HL-60/S4 (cell line): ENCODE results near the gene SLC25A46.
"Not testable (repeated sequence)": the region's sequence is repeated elsewhere in the genome, so short reads cannot be mapped to it uniquely, and the experiment has no call there.

Experiments
- in situ Hi-C: fragments of 300-500 bp; cut with MboI; formaldehyde crosslinking; loops from 2 replicates; pipeline ENCODE4 v1.14.3; 2022; ENCODE audit warnings: low sequenced_read_pairs

SLC25A46 gene

GRCh38 chr5:110754181-110754580, 15.4 kb downstream of the SLC25A46 start:
- in situ Hi-C loops, result no loop called here

GRCh38 chr5:110757118-110757729, 18.4 kb downstream of the SLC25A46 start:
- in situ Hi-C loops, result no loop called here

- in situ Hi-C loops, result no loop called here
These were observed 21.4 kb downstream of the SLC25A46 start for GRCh38 chr5:110760158-110760557.

- in situ Hi-C loops, result no loop called here
These were observed 29.5 kb downstream of the SLC25A46 start for GRCh38 chr5:110768138-110768860.

GRCh38 chr5:110769000-110769681, 30.3 kb downstream of the SLC25A46 start:
- in situ Hi-C loops, result no loop called here

- in situ Hi-C loops, result no loop called here
These were observed 31.5 kb downstream of the SLC25A46 start for GRCh38 chr5:110770286-110770685.

- in situ Hi-C loops, result no loop called here
These were observed 46.1 kb downstream of the SLC25A46 start for GRCh38 chr5:110784901-110785300.

GRCh38 chr5:110785356-110785755, 46.5 kb downstream of the SLC25A46 start:
- in situ Hi-C loops, result no loop called here

- in situ Hi-C loops, result not testable (repeated sequence)
These were observed 49.2 kb downstream of the SLC25A46 start for GRCh38 chr5:110788006-110788405.

GRCh38 chr5:110790673-110791072, 51.9 kb downstream of the SLC25A46 start:
- in situ Hi-C loops, result no loop called here

- in situ Hi-C loops, result no loop called here
These were observed 64.2 kb downstream of the SLC25A46 start for GRCh38 chr5:110802998-110803397.

- in situ Hi-C loops, result no loop called here
These were observed 64.9 kb downstream of the SLC25A46 start for GRCh38 chr5:110803467-110804326.

- in situ Hi-C loops, result no loop called here
These were observed 68.4 kb downstream of the SLC25A46 start for GRCh38 chr5:110807169-110807568.

- in situ Hi-C loops, result no loop called here
These were observed 70.2 kb downstream of the SLC25A46 start for GRCh38 chr5:110809006-110809405.
